D721Med (cell line): ENCODE measurements around the gene CIAO3.

Experiments used
- DNase-seq: peaks from one replicate; pipeline ENCODE4 v3.0.0; 2011; ENCODE audit warnings: low spot score; ENCODE audit not compliant: insufficient read length
- FAIRE-seq: peaks from 2 replicates; lab custom pipeline; 2011; peaks lifted over from hg19 to GRCh38; lab: Jason Lieb, UNC
- CTCF ChIP-seq: IDR thresholded peaks from 2 replicates; pipeline ENCODE4 v1.5.1; 2012; ENCODE audit warnings: mild to moderate bottlenecking, control low read depth; ENCODE audit not compliant: insufficient read depth; ENCODE audit errors: missing control alignments

CIAO3 gene

DNA sequence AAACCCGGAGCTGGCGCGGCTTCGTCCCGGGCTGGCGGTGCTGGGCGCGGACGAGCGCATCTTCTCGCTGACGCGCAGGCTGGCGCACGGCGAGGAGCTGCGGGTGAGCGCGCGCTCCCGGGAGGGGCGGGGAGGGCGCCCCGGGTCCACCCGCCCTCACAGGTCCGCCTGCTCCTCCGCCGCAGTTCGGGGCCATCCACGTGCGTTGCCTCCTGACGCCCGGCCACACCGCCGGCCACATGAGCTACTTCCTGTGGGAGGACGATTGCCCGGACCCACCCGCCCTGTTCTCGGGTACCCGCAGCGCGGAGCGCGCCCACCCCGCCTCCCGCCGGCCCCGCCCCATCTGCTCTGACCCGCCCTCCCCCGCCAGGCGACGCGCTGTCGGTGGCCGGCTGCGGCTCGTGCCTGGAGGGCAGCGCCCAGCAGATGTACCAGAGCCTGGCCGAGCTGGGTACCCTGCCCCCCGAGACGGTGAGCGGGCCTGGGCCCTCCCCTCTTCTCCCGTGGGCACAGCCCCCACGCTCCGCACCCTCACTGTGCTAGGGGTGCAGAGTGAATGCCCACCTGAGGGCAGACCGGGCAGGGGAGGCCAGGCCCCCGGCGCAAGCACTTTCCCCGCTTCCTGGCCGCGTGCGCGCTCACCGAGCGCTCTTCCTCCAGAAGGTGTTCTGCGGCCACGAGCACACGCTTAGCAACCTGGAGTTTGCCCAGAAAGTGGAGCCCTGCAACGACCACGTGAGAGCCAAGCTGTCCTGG lies 12.5 kb downstream of the CIAO3 start:
- DNase-seq (no peak), FAIRE-seq (no peak)
- TF ChIP-seq CTCF = no peak

GRCh38 chr16:727291-727977 lies 13.4 kb downstream of the CIAO3 start:
- DNase-seq (no peak), FAIRE-seq (no peak)
- TF ChIP-seq CTCF = no peak

DNA sequence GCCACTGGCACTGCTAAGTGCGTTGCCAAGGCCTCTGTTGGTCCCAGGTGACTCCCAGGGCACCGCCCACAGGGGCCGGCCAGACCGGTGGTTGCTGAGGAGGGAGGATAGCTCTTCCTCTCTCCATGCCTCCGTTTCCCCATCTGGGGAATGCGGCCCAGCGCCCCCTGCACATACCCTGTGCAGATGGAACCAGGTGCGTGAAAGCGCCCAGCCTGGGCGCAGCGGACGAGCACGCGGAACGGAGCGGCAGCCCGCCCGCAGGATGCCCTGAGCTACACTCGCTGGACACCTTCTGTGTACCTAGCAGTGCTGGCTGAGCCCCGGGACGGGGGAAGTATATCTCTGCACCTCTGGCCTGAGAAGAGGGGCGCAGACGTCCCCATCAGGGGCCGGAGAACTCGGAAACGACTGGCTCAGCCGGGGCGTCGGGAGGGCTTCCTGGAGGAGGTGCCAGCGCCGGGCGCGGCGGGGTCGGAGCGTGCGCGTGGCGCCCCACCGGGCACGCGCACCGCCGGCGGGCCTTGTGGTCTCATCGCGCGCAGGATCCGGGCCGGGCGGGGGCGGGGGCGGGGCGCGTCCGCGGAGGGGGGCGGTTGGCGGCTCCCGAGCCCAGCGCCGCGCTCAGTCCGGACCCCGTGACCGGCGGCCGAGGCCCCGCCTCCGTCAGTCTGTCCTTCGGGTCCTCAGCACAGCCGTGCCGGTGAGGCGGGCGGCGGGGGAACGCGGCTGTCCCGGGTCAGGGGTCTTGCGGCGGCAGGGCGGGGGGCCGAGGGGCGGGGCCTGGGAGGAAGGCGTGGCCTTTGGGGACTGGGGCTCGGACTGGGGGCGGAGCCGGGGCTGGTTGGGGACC lies 14.1 kb downstream of the CIAO3 start, which contains the start of the genes CCDC78 and HAGHL:
Gene CCDC78, minus strand, starts transcription at position 6 of the 853 bp plus-strand sequence. CDS start 76 bp downstream, outside the sequence.
Gene HAGHL, plus strand, starts transcription at position 669 of the 853 bp plus-strand sequence. CDS start 404 bp downstream, outside the sequence.
- no peak for TF ChIP-seq CTCF
- DNase-seq (peak; percentile 81), FAIRE-seq (no peak)

DNA sequence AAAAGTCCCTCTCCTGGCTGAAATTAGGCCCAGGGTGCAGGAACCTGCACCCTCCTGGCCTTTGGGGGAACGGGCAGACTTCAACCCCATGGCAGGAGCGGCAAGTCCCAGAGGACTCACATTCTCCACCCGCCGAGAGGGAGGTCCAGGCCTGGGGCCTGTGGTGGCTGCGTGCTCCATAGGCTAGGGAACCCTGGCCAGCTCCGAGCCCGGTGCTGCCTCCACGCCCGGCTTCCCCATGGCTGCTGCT lies 14.7 kb downstream of the CIAO3 start:
- TF ChIP-seq CTCF = no peak
- DNase-seq (no peak), FAIRE-seq (no peak)

DNA sequence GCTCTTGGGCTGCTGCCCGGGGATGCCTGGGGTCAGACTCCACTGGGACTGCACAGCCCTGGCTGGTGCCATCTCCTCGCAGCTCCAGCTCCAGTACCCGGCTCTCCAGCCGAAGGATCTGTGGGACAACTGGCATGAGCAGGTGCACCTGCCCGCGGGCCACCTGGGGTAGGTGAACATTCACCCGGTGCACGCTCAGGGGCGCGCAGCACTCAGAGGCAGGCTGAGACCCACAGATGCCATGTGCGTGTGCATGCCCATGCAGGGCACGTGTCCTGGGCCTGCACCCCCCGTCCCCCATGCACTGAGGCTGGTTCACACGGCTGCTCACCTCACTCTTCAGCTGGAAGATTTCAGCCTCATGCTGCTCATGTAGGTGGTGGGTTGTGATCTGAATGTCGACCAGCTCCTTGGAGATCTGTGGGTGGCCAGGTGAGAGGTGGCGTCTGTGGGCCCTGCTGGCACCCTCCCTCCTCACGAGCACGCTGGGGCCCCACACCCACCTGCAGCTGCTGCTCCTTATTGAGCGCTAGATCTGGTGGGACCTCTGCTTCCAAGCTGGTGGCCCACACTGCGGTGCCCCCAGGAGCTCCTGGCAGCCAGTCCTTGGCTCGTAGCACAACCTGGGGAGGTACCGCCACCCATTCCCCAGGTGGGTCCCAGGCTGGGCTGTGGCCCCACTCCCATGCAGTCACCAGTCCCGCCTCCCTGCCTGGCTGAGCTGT lies 15.2 kb downstream of the CIAO3 start:
- DNase-seq = no peak
- TF ChIP-seq CTCF = no peak
- no peak for FAIRE-seq

DNA sequence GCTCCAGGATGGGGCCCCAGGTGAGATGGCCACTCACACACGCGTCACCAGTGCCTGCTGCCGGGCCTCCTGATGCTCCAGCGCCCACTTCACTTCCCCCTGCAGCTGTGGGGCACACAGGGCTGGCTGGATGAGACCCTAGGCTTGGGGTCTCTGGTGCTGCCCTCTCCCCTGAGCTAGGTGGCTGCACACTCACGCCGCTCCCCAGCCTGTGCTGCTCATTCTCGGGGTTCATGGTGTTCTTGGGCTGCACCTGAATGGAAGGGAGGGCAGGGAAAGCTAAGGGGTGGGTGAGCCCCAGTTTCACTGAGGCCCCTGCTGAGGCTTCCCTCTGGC lies 15.8 kb downstream of the CIAO3 start:
- DNase-seq (no peak), FAIRE-seq (no peak)
- TF ChIP-seq CTCF = no peak
